Measurements from ENCODE around the gene DGCR2. TPM values are rescaled to one million over a fixed set of nuclear protein-coding genes. Genes with fewer than 3 reads are reported as not detected.

Gene DGCR2
- polyA plus RNA-seq, 3 donors, result 13.4 to 32.6 (median 24.3) TPM

DNA sequence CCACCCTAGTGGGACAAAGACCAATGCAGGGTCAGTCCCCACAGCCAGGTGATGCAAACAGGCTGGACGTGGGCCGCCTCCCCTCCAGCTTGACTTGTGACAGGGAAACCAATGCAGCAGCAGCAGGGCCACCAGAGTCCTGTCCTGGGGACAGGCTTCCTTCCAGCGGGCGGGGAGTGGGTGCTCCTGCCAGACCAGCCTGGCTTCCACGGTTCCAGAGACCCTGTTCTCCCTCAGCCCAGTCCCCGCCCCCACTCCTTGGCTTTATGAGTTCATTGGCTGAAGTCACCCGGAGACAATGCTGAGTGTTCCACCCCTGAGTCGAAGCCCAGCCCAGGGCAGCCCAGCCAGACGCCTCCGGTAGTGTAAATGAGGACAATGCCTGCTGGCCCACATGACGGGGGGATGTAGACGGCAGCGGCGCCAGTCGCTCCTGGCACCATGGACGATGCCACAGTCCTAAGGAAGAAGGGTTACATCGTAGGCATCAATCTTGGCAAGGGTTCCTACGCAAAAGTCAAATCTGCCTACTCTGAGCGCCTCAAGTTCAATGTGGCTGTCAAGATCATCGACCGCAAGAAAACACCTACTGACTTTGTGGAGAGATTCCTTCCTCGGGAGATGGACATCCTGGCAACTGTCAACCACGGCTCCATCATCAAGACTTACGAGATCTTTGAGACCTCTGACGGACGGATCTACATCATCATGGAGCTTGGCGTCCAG, 8.9 kb upstream of the DGCR2 start, which contains the start of gene TSSK2:
Gene TSSK2 (plus strand): TSS at position 350 of the 726 bp plus-strand sequence. CDS start 92 bp downstream, at position 442.
- WGBS, 3 donors, result 86 to 90% (median 88%) methylated on average over 27 of the region's 27 CpGs
- H3K27ac ChIP-seq (ENCODE audit: low read depth, low read length), result no peak within 1 kb of the TSS

- 79 to 85% (median 85%) methylated on average over 8 of the region's 8 CpGs for WGBS, 3 donors
- no peak overlapping the region for H3K27ac ChIP-seq (ENCODE audit: low read depth, low read length)
These were observed 7.7 kb upstream of the DGCR2 start for GRCh38 chr22:19129871-19130270.

- no peak overlapping the region for H3K27ac ChIP-seq (ENCODE audit: low read depth, low read length)
- 82 to 88% (median 86%) methylated on average over 7 of the region's 7 CpGs for WGBS, 3 donors
These were observed 6.9 kb upstream of the DGCR2 start for GRCh38 chr22:19128946-19129727.

GRCh38 chr22:19128009-19128401, 5.8 kb upstream of the DGCR2 start:
- no peak overlapping the region for H3K27ac ChIP-seq (ENCODE audit: low read depth, low read length)
- 85 to 87% (median 86%) methylated on average over 7 of the region's 7 CpGs for WGBS, 3 donors

DNA sequence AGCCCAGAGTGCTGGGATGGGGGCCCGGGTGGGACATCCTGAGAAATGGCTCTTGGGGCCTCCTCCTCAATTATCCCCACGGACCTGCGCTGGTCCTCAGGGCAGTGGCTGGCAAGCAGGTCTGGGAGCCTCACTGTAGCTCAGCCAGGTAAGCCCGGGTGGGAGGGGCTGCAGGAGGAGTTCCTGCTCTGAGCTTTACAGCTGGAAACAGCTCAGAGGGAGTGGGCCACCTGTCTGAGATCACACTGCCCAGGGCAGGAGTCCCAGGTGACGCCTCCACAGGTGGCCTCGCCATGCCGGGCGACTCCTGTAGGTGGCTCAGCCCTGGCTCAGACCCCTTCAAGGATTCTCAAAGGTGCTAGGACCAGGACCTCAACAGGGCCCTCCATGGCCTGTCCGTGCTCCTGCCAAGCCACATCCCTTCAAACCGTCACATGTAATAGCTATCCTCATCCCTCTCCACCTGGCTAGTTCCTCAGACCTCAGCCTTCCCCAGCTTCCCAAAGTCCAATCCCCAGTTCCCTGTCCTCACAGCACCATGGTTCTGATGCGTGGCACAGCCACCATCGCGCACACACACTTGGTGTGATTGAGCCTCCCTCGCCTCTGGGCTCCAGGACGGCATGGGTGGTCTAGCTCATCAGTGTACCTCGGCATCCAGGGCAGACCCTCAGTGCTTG, 5.3 kb upstream of the DGCR2 start:
- 70 to 93% (median 93%) methylated on average over 16 of the region's 16 CpGs for WGBS, 3 donors
- no peak overlapping the region for H3K27ac ChIP-seq (ENCODE audit: low read depth, low read length)

GRCh38 chr22:19126309-19127273, 4.4 kb upstream of the DGCR2 start:
- no peak overlapping the region for H3K27ac ChIP-seq (ENCODE audit: low read depth, low read length)
- whole genome bisulfite sequencing, 3 donors, result 82 to 91% (median 87%) methylated on average over 16 to 19 of the region's 19 CpGs

- no peak overlapping the region for H3K27ac ChIP-seq (ENCODE audit: low read depth, low read length)
- 83 to 90% (median 84%) methylated on average over 17 to 21 of the region's 21 CpGs for WGBS, 3 donors
These were observed 3.5 kb upstream of the DGCR2 start for GRCh38 chr22:19125474-19126308.

GRCh38 chr22:19125011-19125410, 2.8 kb upstream of the DGCR2 start:
- H3K27ac ChIP-seq (ENCODE audit: low read depth, low read length), result no peak overlapping the region
- 87 to 93% (median 93%) methylated on average over 11 of the region's 11 CpGs for WGBS, 3 donors

DNA sequence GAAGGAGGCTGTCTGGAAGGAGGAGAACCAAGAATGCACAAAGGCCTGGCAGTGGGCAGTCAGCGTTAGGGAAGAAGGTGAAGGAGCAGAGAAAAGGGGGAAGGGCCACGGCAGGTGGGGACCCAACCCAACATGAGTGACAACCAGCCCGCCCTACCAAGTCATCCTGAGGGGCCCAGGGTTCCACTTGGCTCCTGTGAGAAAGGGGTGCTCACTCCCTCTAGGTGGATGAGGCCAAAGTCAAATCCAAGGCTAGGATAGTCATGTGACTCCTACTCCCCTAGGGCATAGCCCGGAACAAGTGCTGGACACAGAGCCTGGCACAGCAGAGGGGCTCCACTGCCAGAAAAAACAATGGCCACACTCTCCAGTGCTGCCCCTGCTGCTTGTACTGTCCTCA, 2.2 kb upstream of the DGCR2 start:
- 80 to 87% (median 83%) methylated on average over 4 of the region's 4 CpGs for WGBS, 3 donors
- H3K27ac ChIP-seq (ENCODE audit: low read depth, low read length), result no peak overlapping the region

- H3K27ac ChIP-seq (ENCODE audit: low read depth, low read length), result no peak overlapping the region
These were observed 1.7 kb upstream of the DGCR2 start for GRCh38 chr22:19123936-19124335.

DNA sequence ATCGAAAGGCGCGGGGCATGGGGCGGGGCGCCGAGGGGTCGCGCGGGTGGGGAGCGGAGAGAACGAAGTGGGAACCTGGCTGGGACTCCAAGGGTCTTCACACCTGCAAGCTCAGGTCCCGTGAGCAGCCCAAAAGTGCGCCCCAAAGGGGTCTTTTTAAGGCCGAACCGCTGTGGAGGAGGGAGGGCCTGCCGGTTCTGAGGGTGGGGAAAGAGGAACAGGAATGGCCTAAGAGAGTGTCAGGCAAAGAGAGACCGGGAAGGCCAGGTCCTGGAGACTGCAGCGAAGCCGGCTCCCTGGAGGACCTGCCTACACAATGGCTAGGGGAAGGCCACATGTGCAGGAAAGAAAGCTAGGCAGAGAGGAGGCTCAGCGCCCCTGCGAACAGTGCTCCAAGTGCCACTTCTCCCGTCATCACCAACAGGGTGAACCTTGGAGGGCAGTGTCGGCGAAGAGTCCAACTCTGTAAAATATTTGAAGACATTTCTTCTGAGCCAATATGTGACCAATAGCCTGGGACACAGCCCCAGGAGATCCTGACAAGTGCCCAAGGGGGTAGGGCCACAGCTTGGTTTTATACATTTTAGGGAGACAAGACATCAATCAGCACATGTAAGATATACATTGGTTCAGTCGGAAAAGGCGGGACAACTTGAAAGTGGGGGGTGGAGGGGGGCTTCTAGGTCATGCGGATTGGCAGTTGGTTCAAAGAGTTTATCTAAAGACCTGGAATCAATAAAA, 710 bp upstream of the DGCR2 start:
- WGBS, 3 donors, result 17 to 22% (median 19%) methylated on average over 27 of the region's 27 CpGs
- no peak overlapping the region for H3K27ac ChIP-seq (ENCODE audit: low read depth, low read length)

More at GRCh38 chr22:19123936-19124335, 1.7 kb upstream of the DGCR2 start:
- WGBS, 3 donors, result 87 to 94% (median 91%) methylated on average over 4 of the region's 4 CpGs

DNA sequence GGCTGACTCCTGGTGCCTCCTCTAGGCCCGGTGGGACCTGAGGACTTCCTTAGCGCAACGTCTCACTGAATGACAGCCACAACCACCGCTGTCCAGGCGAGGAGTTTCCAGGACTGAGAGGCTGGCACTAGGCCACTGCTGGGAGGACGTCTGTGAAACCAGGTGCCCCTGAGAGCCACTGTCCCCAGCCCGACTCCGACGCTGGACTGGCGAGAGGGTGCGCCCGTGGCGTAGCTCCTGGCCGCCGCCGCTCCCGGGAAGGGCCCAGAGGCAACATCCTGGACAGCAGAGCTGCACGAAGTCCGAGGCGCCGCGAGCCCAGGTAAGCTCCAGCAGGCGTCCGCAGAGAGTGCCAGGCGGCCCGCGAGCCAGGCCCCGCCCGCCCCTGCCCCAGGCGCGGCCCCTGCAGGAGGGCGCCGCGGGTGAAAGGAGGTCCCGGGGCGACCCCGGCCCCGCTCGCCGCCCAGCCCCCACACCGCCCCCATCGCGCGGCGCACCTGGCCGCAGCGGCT, 525 bp downstream of the DGCR2 start:
- WGBS, 3 donors, result 1% methylated on average over 35 to 47 of the region's 47 CpGs
- peak overlapping the region; percentile 61 for H3K27ac ChIP-seq (ENCODE audit: low read depth, low read length)

- no peak overlapping the region for H3K27ac ChIP-seq (ENCODE audit: low read depth, low read length)
- WGBS, 3 donors, result 7 to 22% (median 21%) methylated on average over 23 of the region's 23 CpGs
These were observed 1.2 kb downstream of the DGCR2 start for GRCh38 chr22:19120829-19121630.

DNA sequence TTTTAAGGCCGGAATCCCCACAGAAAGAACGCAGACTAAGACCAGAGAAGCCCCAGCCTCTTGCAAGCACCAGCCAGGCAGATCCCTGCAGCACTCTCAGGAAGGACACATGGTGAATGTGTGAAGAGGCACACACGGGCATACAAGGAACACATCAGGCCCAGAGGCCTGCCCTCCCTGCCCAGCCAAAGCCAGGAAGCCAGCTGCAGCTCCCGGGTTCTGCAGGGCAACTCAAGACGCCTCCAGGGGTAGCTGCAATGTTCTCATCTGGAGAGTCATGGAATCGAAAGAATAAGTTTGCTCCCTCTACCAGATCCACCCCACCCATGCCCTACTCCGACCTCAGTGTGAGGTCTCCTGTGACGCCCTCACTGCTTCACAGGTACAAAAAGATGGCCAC, 2.3 kb downstream of the DGCR2 start:
- WGBS, 3 donors, result 55 to 89% (median 82%) methylated on average over 8 of the region's 8 CpGs
- no peak overlapping the region for H3K27ac ChIP-seq (ENCODE audit: low read depth, low read length)

- H3K27ac ChIP-seq (ENCODE audit: low read depth, low read length), result no peak overlapping the region
- WGBS, 3 donors, result 52 to 93% (median 90%) methylated on average over 4 of the region's 4 CpGs
These were observed 3.8 kb downstream of the DGCR2 start for GRCh38 chr22:19118329-19118880.

Data from adipose tissue (tissue), 3 donors.